ENCODE measurements around the gene FBXO3. TPM values are rescaled to one million over a fixed set of nuclear protein-coding genes. Genes with fewer than 3 reads are reported as not detected.

FBXO3 gene
- total and polyA plus RNA-seq, 2 of the 8 experiments (the other 6 are each of a cell fraction or from before 2014, with no cell fraction given): 15.9 to 25.7 TPM

GRCh38 chr11:33713856-33714398 lies 60.4 kb downstream of the FBXO3 start:
- no peak overlapping the region for H2AFZ ChIP-seq (ENCODE audit: low read length)
- no peaks in the 10 kb centered on the region for H3K79me2 ChIP-seq (ENCODE audit: control insufficient read depth in 1 of 2, insufficient read depth in 2 of 2, low read length in 2 of 2)

More at GRCh38 chr11:33713856-33714398, 60.4 kb downstream of the FBXO3 start:
- DNase-seq (ENCODE audit: low read depth in 1 of 2, low spot score in 2 of 2) (no peak), FAIRE-seq (no peak)
- no peak overlapping the region for H2BK15ac ChIP-seq (ENCODE audit: low read length)
- TF ChIP-seq HDAC6 (IDR thresholded peaks at IDR 0.05; ENCODE audit: low read depth, low read length) (no peak), CTCF (IDR thresholded peaks at IDR 0.05; ENCODE audit: control extremely low read depth in 1 of 3, insufficient read depth in 1 of 3, low read depth in 1 of 3, low read length in 3 of 3) (no peak), ATF2 (IDR thresholded peaks at IDR 0.05; ENCODE audit: low read length) (no peak), JUND (IDR thresholded peaks at IDR 0.05; ENCODE audit: low read length) (no peak), PHF8 (conservative IDR thresholded peaks at IDR 0.05; ENCODE audit: low read depth, low read length) (no peak), TAF1 (IDR thresholded peaks at IDR 0.05; ENCODE audit: low read depth, low read length) (no peak), CHD1 (IDR thresholded peaks at IDR 0.05; ENCODE audit: low read depth, low read length) (no peak), RAD21 (IDR thresholded peaks at IDR 0.05 in 1 of 2, conservative IDR thresholded peaks at IDR 0.05 in 1 of 2; ENCODE audit: low read depth in 2 of 2, low read length in 2 of 2) (no peak)
- H3K4me1 ChIP-seq (replicated peaks in 1 of 4; ENCODE audit: control insufficient read depth in 3 of 4, insufficient read depth in 4 of 4, low read length in 3 of 4): no peaks in the 10 kb centered on the region
- no peak overlapping the region for H3K14ac ChIP-seq (ENCODE audit: insufficient read length)
- no peak overlapping the region for H2BK5ac ChIP-seq (ENCODE audit: low read depth, low read length)
- H3K4ac ChIP-seq (replicated peaks; ENCODE audit: insufficient read length, low read depth, low read length): no peak overlapping the region
- no peaks in the 10 kb centered on the region for H3K9me3 ChIP-seq (ENCODE audit: insufficient read depth in 2 of 2, low read depth in 1 of 2, low read length in 1 of 2)
- H3K18ac ChIP-seq (ENCODE audit: extremely low read depth, low read length): no peak overlapping the region
- CTCF ChIA-PET (ENCODE audit: partially characterized antibody): interaction anchor here (1.4 to 3.4 kb wide), 3 partner anchors 9 to 29 kb away, joined by 3 to 19 read pairs (median 5); no protein-coding TSS in a partner anchor
- no peak overlapping the region for H3K23ac ChIP-seq (ENCODE audit: insufficient read length)
- peaks cover 8 to 38% (median 22%) of the 10 kb centered on the region in 4 experiments; a peak in 7 of 8 replicates for H3K36me3 ChIP-seq (ENCODE audit: control insufficient read depth in 2 of 4, insufficient read depth in 4 of 4, low read length in 3 of 4)
- 93% methylated on average over 4 of the region's 4 CpGs; no CpG with 5 or more reads in 1 of the 2 experiments for WGBS, 2 experiments (ENCODE audit: extremely low coverage in 1 of 2, insufficient coverage in 1 of 2, insufficient read length in 1 of 2, insufficient replicate concordance in 2 of 2, low coverage in 1 of 2, low lambda C conversion rate in 2 of 2, missing lambda C conversion rate in 1 of 2)
- H2AK5ac ChIP-seq (ENCODE audit: low read depth, low read length): no peak overlapping the region
- no peak overlapping the region for H2BK120ac ChIP-seq (replicated peaks; ENCODE audit: low read depth, low read length)
- no peak overlapping the region for H2BK20ac ChIP-seq (ENCODE audit: low read length)
- no peaks in the 10 kb centered on the region for H3K27me3 ChIP-seq (replicated peaks in 1 of 4; ENCODE audit: control insufficient read depth in 3 of 4, extremely low read depth in 1 of 4, insufficient read depth in 3 of 4, low read length in 3 of 4)
- no peak overlapping the region for H3K27ac ChIP-seq (ENCODE audit: low read depth, low read length)
- H2BK12ac ChIP-seq (ENCODE audit: low read depth, low read length): no peak overlapping the region
- H3K23me2 ChIP-seq (ENCODE audit: low read depth, low read length): no peaks in the 10 kb centered on the region
- no peak overlapping the region for H4K8ac ChIP-seq (ENCODE audit: extremely low read depth, insufficient read depth, low read length)
- no peak overlapping the region for H3K4me3 ChIP-seq (ENCODE audit: extremely low read depth in 1 of 4, insufficient read depth in 2 of 4, low read depth in 3 of 4, low read length in 4 of 4)
- POLR2A ChIA-PET (ENCODE audit: partially characterized antibody): interaction anchor here (1.0 to 1.1 kb wide), 2 partner anchors 12 to 20 kb away, joined by 3 to 4 read pairs; no protein-coding TSS in a partner anchor
- peaks cover 1 to 5% of the 10 kb centered on the region in 2 experiments for H4K20me1 ChIP-seq (replicated peaks in 1 of 2; ENCODE audit: control insufficient read depth in 1 of 2, insufficient read depth in 2 of 2, low read length in 2 of 2)
- no peak overlapping the region for H3K9ac ChIP-seq (replicated peaks in 1 of 4; ENCODE audit: extremely low read depth in 1 of 4, low read depth in 3 of 4, low read length in 3 of 4)
- H4K5ac ChIP-seq (ENCODE audit: insufficient read length, low read depth, low read length): no peak overlapping the region
- no peak overlapping the region for H3K4me2 ChIP-seq (ENCODE audit: insufficient read depth in 1 of 2, low read depth in 2 of 2, low read length in 2 of 2)
- H4K91ac ChIP-seq (replicated peaks; ENCODE audit: insufficient read length, low read length): no peak overlapping the region
- H3K79me1 ChIP-seq (ENCODE audit: low read depth, low read length): no peaks in the 10 kb centered on the region
- H3K56ac ChIP-seq (replicated peaks; ENCODE audit: insufficient read length, low read depth, low read length): no peak overlapping the region

Data from H1 (cell line).